HFF-Myc (cell line): ENCODE data around the gene TPM3.
A peak's percentile ranks its signal among the peaks of the same experiment; 100 is the strongest.
"Not testable (repeated sequence)": the region's sequence is repeated elsewhere in the genome, so short reads cannot be mapped to it uniquely, and the experiment has no call there.

Source experiments
- DNase-seq: peaks from one replicate; pipeline ENCODE4 v3.0.0-alpha.2; 2011; ENCODE audit warnings: low read depth; ENCODE audit errors: extremely low read depth
- H3K4me3 ChIP-seq: replicated peaks from 2 replicates; pipeline ENCODE4 v1.5.1; 2011; ENCODE audit warnings: low read depth, mild to moderate bottlenecking, control low read depth, low read length
- TF ChIP-seq, protein P1 (sequence below): IDR thresholded peaks from 2 replicates; pipeline ENCODE4 v1.5.1; 2012; ENCODE audit warnings: mild to moderate bottlenecking, low read depth, low read length, control low read depth; ENCODE audit errors: missing control alignments

TPM3 gene

DNA sequence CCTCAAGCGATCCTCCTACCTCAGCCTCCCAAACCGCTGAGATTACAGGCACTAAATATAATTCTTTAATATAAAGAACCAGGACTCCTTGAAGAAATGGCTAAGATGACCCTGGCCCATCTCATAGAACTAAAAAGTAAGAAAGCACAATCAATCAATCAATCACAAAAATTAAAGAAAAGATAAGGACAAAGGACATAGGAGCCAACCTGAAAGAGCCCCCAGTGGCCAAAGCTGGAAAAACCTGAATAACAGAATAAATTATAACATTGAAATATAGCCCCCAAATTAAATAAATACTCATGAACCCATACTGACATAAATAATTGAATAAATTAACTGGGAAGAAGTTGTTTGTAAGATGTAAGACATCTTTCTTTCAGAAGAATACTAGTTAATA is 45.9 kb downstream of the TPM3 start:
- TF ChIP-seq, protein P1, sequence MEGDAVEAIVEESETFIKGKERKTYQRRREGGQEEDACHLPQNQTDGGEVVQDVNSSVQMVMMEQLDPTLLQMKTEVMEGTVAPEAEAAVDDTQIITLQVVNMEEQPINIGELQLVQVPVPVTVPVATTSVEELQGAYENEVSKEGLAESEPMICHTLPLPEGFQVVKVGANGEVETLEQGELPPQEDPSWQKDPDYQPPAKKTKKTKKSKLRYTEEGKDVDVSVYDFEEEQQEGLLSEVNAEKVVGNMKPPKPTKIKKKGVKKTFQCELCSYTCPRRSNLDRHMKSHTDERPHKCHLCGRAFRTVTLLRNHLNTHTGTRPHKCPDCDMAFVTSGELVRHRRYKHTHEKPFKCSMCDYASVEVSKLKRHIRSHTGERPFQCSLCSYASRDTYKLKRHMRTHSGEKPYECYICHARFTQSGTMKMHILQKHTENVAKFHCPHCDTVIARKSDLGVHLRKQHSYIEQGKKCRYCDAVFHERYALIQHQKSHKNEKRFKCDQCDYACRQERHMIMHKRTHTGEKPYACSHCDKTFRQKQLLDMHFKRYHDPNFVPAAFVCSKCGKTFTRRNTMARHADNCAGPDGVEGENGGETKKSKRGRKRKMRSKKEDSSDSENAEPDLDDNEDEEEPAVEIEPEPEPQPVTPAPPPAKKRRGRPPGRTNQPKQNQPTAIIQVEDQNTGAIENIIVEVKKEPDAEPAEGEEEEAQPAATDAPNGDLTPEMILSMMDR, result peak; percentile 45
- DNase-seq, result no peak
- no peak overlapping the region for H3K4me3 ChIP-seq

DNA sequence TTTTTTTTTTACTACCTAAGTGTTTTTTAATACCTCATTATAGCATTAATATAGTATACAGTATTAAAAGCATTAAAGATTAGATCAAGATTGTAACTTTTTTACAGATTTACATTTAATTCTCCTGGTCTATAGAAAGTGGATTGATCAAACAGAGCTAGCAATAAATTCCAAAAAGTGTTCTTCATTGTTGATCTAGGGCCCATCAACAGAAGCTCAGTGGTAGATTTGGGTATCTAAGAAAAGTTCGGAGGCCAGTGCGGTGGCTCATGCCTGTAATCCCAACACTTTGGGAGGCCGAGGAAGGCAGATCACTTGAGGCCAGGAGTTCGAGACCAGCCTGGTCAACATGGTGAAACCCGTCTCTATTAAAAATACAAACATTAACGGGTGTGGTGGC is 49.5 kb downstream of the TPM3 start:
- DNase-seq, result no peak
- H3K4me3 ChIP-seq, result no peak overlapping the region
- TF ChIP-seq, protein P1, result no peak

DNA sequence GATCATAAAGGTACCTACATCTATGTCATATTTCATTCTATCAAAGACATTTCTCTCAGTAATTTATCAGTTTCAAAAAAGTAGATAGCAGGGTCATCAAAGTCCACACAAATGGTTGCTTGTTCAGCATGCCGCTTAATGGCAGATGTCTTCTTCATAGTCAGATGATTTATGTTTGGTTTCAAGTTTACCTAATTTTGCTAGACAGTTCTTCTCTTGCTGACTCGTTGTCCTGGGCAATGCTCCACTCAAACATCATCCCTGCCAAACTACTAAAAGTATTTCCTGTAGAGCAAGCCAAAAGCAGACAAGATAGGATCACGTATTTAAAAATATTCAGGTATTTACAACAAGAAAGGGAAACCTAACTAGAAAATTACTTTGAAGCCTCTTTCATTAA is 50.7 kb downstream of the TPM3 start:
- H3K4me3 ChIP-seq, result no peak overlapping the region
- no peak for DNase-seq
- TF ChIP-seq, protein P1, result no peak

DNA sequence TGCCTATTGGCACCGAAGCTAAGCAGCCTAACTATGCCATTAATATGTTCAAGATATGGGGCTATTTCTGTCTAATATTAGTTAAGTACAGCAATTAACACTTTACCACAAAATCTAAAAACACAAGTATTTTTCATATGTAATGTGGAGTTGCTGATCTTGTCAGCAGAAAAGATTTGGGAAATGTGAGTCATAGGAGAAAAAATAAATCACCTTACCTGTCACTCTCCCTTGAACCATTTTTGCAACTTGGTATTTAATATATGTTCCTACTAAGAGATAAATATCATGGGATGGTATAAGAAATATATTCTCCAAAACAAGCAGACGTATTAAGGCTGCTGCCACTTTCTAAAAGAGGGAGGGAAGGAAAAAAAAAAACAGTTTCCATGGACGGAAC is 54.0 kb downstream of the TPM3 start:
- H3K4me3 ChIP-seq, result no peak overlapping the region
- TF ChIP-seq, protein P1, result no peak
- no peak for DNase-seq

DNA sequence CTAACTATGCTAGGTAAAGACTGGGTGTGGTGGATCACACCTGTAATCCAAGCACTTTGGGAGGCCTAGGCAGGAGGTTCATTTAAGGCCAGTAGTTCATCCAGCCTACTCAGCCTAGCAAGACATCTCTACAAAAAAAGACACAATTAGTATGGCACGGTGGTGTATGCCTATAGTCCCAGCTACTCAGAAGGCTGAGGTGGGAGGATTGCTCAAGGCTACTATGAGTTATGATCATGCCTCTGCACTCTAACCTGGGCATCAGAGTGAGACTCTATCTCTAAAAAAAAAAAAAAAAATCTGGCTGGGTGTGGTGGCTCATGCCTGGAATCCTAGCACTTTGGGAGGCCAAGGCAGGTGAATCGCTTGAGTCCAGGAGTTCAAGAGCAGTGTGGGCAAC is 58.6 kb downstream of the TPM3 start:
- no peak overlapping the region for H3K4me3 ChIP-seq
- DNase-seq, result no peak
- TF ChIP-seq, protein P1, result no peak

DNA sequence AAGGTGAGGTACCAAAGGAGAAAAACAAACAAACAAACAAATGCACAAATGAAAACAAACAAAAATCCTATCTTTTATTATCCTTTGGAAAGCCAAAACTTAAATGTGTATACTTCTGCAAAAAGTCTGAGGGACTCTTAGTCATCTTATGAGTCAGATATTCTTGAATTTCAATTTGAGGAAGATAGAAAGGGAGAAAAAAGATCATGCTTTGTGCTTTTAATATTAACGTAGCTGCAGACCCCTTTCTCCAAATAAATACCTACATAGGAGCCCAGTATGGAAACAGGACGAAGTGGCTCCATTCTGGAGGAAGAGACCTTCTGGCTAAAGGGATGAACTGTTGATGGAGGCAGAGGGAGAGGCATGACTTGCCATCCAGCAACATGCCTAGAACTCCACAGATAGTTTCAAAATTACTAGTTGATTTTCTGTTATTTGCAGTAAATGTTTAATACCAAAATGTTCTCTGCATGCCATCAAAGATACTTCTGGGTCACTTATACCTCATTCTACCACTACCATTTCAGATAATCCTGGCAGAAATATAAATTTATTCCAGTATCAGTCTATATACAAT is 62.4 kb downstream of the TPM3 start:
- DNase-seq, result no peak
- no peak overlapping the region for H3K4me3 ChIP-seq
- TF ChIP-seq, protein P1, result no peak

DNA sequence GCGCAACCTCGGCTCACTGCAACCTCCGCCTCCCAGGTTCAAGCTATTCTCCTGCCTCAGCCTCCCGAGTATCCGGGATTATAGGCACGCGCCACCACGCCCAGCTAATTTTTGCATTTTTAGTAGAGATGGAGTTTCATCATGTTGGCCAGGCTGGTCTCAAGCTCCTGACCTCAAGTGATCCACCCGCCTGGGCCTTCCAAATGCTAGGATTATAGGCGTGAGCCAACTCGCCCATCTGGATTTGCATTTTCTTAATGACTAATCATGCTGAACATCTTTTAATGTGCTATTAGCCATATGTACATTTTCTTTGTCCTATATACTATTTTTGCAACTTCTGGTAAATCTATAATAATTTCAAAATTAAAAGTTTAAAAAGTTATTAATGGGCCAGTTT is 68.7 kb downstream of the TPM3 start:
- H3K4me3 ChIP-seq, DNase-seq: not testable (repeated sequence)
